K562 (cell line): ENCODE results near the gene ZP1. TPM values are rescaled to one million over a fixed set of nuclear protein-coding genes. Genes with fewer than 3 reads are reported as not detected.

Source experiments
- ATAC-seq: fragments of 200-7000 bp; cut with Tn5 transposase; 3 replicates; pipeline ENCODE4 v1.9.1; 2020; ENCODE audit warnings: moderate library complexity
- BruUV-seq: library from RNA; stranded (reverse); fragments of 400-500 nt; replicated peaks from 2 replicates; lab custom pipeline; 2021; lab: Mats Ljungman, UMichigan
- CTCF ChIA-PET: fragments of 300-600 bp; formaldehyde crosslinking; extraction: SDS; loops from one replicate; lab custom pipeline; 2021; ENCODE audit warnings: low intra/inter-chr PET ratio; lab: Yijun Ruan, JAX
- POLR2A ChIA-PET: fragments of 300-600, 350-650 bp; sonication (Branson Sonifier 250); formaldehyde crosslinking; extraction: SDS; loops from one replicate; lab custom pipeline; 2021; ENCODE audit warnings: antibody characterized with exemption, inconsistent platforms; lab: Yijun Ruan, JAX
- DNase-seq, 4 experiments: peaks; one replicate each; pipeline versions ENCODE4 v3.0.0 to v3.0.0-alpha.2; 2011 to 2018; ENCODE audit warnings: low spot score in 3 of 4, mixed read lengths in 3 of 4; ENCODE audit errors: extremely low read depth in 1 of 4
- FAIRE-seq: peaks from 2 replicates; lab custom pipeline; 2011; peaks lifted over from hg19 to GRCh38; lab: Jason Lieb, UNC
- H2AFZ ChIP-seq: 2 replicates; pipeline ENCODE4 v1.6.0; 2011; ENCODE audit warnings: low read depth, low read length, control low read depth, inconsistent platforms
- H3K27ac ChIP-seq: fragments of 200-600 bp; 3 replicates; pipeline ENCODE4 v1.8.0; 2011; ENCODE audit warnings: low read depth, mild to moderate bottlenecking, control low read depth, inconsistent platforms, low read length, moderate library complexity, mixed read lengths; ENCODE audit errors: extremely low read depth
- H3K27me3 ChIP-seq, 2 experiments: fragments of 300-600 bp in 1 of 2; 2 replicates in 1 of 2; 3 replicates in 1 of 2; pipeline versions ENCODE4 v1.6.0 to v1.8.0; 2011; ENCODE audit warnings: inconsistent platforms in 2 of 2, low read length in 2 of 2, mild to moderate bottlenecking in 1 of 2, mixed read lengths in 1 of 2, moderate library complexity in 1 of 2; ENCODE audit not compliant: control insufficient read depth in 2 of 2, insufficient read depth in 2 of 2
- H3K36me3 ChIP-seq: fragments of 300-600 bp; 3 replicates; pipeline ENCODE4 v1.8.0; 2011; ENCODE audit warnings: mild to moderate bottlenecking, low read length, inconsistent platforms; ENCODE audit not compliant: control insufficient read depth, insufficient read depth
- H3K4me1 ChIP-seq, 2 experiments: fragments of 200-600 bp in 1 of 2; replicated peaks in 1 of 2; 2 replicates in 1 of 2; 3 replicates in 1 of 2; pipeline versions ENCODE4 v1.5.1 to v1.8.0; 2011; ENCODE audit warnings: inconsistent platforms in 2 of 2, low read length in 2 of 2, mild to moderate bottlenecking in 1 of 2, mixed read lengths in 1 of 2, moderate library complexity in 1 of 2; ENCODE audit not compliant: control insufficient read depth in 2 of 2, insufficient read depth in 2 of 2
- H3K4me2 ChIP-seq: 2 replicates; pipeline ENCODE4 v1.6.1; 2011; ENCODE audit warnings: low read length, control low read depth, inconsistent platforms, mixed read lengths; ENCODE audit not compliant: insufficient read depth
- H3K4me3 ChIP-seq: fragments of 200-600 bp; sonication (generic), shearing (Covaris generic); 2 replicates; pipeline ENCODE4 v1.5.1; 2016; ENCODE audit warnings: control low read depth, inconsistent platforms
- H3K79me2 ChIP-seq: fragments of 200-600 bp; 3 replicates; pipeline ENCODE4 v1.8.0; 2011; ENCODE audit warnings: low read length, inconsistent platforms; ENCODE audit not compliant: control insufficient read depth, insufficient read depth
- H3K9ac ChIP-seq, 2 experiments: 2 replicates each; pipeline versions ENCODE4 v1.6.0 to v1.6.1; 2011; ENCODE audit warnings: low read depth in 2 of 2, low read length in 2 of 2, control low read depth in 1 of 2, inconsistent platforms in 1 of 2, mild to moderate bottlenecking in 1 of 2, mixed read lengths in 1 of 2; ENCODE audit not compliant: insufficient read depth in 1 of 2
- H3K9me1 ChIP-seq: one replicate; pipeline ENCODE4 v1.6.0; 2011; ENCODE audit warnings: inconsistent platforms, mild to moderate bottlenecking, low read length, moderate library complexity; ENCODE audit not compliant: control insufficient read depth, insufficient read depth
- H3K9me3 ChIP-seq: replicated peaks from 2 replicates; pipeline ENCODE4 v1.5.1; 2011; ENCODE audit warnings: low read depth, low read length, inconsistent platforms; ENCODE audit not compliant: control insufficient read depth, insufficient read depth
- H4K20me1 ChIP-seq: replicated peaks from 2 replicates; pipeline ENCODE4 v1.6.1; 2011; ENCODE audit warnings: low read length, inconsistent platforms, mixed read lengths; ENCODE audit not compliant: control insufficient read depth, insufficient read depth
- ELF4 ChIP-seq: fragments of 450-650 bp; formaldehyde crosslinking; IDR thresholded peaks from 2 replicates; pipeline ENCODE4 v1.4.0; 2022; ENCODE audit warnings: missing genetic modification characterization
- FOXA3 ChIP-seq, 2 experiments: fragments of 450-650 bp in 1 of 2; sonication (generic) in 1 of 2; formaldehyde crosslinking; IDR thresholded peaks in 1 of 2; conservative IDR thresholded peaks in 1 of 2; 2 replicates each; pipeline versions ENCODE4 v1.4.0 to v1.8.0; 2020 to 2022; ENCODE audit warnings: mild to moderate bottlenecking in 2 of 2, missing genetic modification reagents in 1 of 2
- HMGXB4 ChIP-seq: sonication (generic); formaldehyde crosslinking; IDR thresholded peaks from 2 replicates; pipeline ENCODE4 v1.8.1; 2023; ENCODE audit warnings: mild to moderate bottlenecking, missing genetic modification reagents
- MEF2A ChIP-seq: IDR thresholded peaks from 2 replicates; pipeline ENCODE4 v1.6.1; 2011; ENCODE audit warnings: low read depth, mild to moderate bottlenecking, low read length, moderate library complexity; ENCODE audit not compliant: control insufficient read depth
- MTA3 ChIP-seq: fragments of 450-650 bp; formaldehyde crosslinking; IDR thresholded peaks from 2 replicates; pipeline ENCODE4 v1.6.1; 2017; ENCODE audit warnings: mild to moderate bottlenecking, borderline replicate concordance
- PATZ1 ChIP-seq: fragments of 250-450 bp; sonication (Bioruptor Pico); IDR thresholded peaks from 2 replicates; pipeline ENCODE4 v1.5.0; 2020; ENCODE audit warnings: mild to moderate bottlenecking, borderline replicate concordance
- PTTG1 ChIP-seq: fragments of 450-650 bp; IDR thresholded peaks from 2 replicates; pipeline ENCODE4 v1.6.1; 2016; ENCODE audit warnings: low read depth, mild to moderate bottlenecking, missing genetic modification characterization, missing compliant biosample characterization
- SLC30A9 ChIP-seq: fragments of 250-450 bp; sonication (Bioruptor Pico); IDR thresholded peaks from 2 replicates; pipeline ENCODE4 v1.8.0; 2022; ENCODE audit warnings: mild to moderate bottlenecking, moderate library complexity
- SMARCA5 ChIP-seq: fragments of 450-650 bp; IDR thresholded peaks from 2 replicates; pipeline ENCODE4 v1.6.1; 2016
- TAF9B ChIP-seq: fragments of 450-650 bp; IDR thresholded peaks from 2 replicates; pipeline ENCODE4 v1.6.1; 2018; ENCODE audit warnings: mild to moderate bottlenecking; ENCODE audit not compliant: partially characterized antibody
- ZNF263 ChIP-seq: sonication (generic); formaldehyde crosslinking; IDR thresholded peaks from 2 replicates; pipeline ENCODE4 v1.8.0; 2022; ENCODE audit warnings: mild to moderate bottlenecking, missing genetic modification reagents, borderline replicate concordance
- ZNF444 ChIP-seq: fragments of 250-450 bp; sonication (Bioruptor Pico); IDR thresholded peaks from 2 replicates; pipeline ENCODE4 v1.4.0; 2020; ENCODE audit warnings: mild to moderate bottlenecking, moderate library complexity
- WGBS: fragments of 100-300 bp; shearing (Covaris generic); methylation state at CpG from one replicate; pipeline ENCODE4 v1.1.6; 2016; ENCODE audit warnings: low coverage, mixed read lengths; ENCODE audit not compliant: insufficient coverage; ENCODE audit errors: missing lambda C conversion rate; 5-methylcytosine and 5-hydroxymethylcytosine counted together
- in situ Hi-C: fragments of 300-500 bp; cut with MboI; formaldehyde crosslinking; loops from 4 replicates; pipeline ENCODE4 v1.15.0; 2018; ENCODE audit warnings: inconsistent platforms, mixed read lengths
- intact Hi-C: fragments of 100-400 bp; cut with micrococcal nuclease; formaldehyde crosslinking; loops from 2 replicates; pipeline ENCODE4 v1.14.2; 2022
- polyA plus RNA-seq, 8 experiments: library from polyadenylated mRNA; depleted of rRNA in 4 of 8; stranded (reverse) in 5 of 8; unstranded in 3 of 8; fragments of >200 nt; fragmentation: Nextera tagmentation in 2 of 8; fragmentation: Illumina TruSeq in 1 of 8; extraction: Ambion mirVana in 2 of 8; extraction: Trizol in 1 of 8; gene quantifications; 2 replicates each; pipeline versions ENCODE4 v1.2.1 to v1.2.3, GENCODE V29; 2011 to 2014; ENCODE audit warnings: inconsistent platforms in 1 of 8, missing spikeins in 1 of 8
- total RNA-seq, 7 experiments: library from RNA; depleted of rRNA in 6 of 7; stranded (reverse); fragments of >200 nt in 6 of 7; fragmentation: Illumina TruSeq in 2 of 7; extraction: Trizol in 2 of 7; gene quantifications; 2 replicates each; pipeline versions ENCODE4 v1.2.1 to v1.2.3, GENCODE V29; 2011 to 2021; ENCODE audit warnings: low replicate concordance in 1 of 7
- TF ChIP-seq, protein P1 (sequence below): fragments of 250-450 bp; sonication (Bioruptor Pico); IDR thresholded peaks from 2 replicates; pipeline ENCODE4 v1.8.0; 2021; ENCODE audit warnings: moderate library complexity, mild to moderate bottlenecking, inconsistent platforms
- TF ChIP-seq, protein P2 (sequence below): fragments of 450-650 bp; IDR thresholded peaks from 2 replicates; pipeline ENCODE4 v1.6.1; 2017; ENCODE audit warnings: antibody characterized with exemption

The ZP1 gene
- total and polyA plus RNA-seq, 9 of the 15 experiments (the other 6 are each of a cell fraction or from before 2014, with no cell fraction given) = 0.11 to 0.15 TPM; not detected in 7

GRCh38 chr11:60875366-60876167 is 8.2 kb downstream of the ZP1 start:
- DNase-seq = no peak
- ChIA-PET POLR2A (interaction anchor here (0.8 to 1.4 kb wide), 4 partner anchors 12 to 19 kb away, joined by 3 read pairs; no protein-coding TSS in a partner anchor), CTCF (interaction anchor here (0.7 kb wide), 1 partner anchor 489 kb away, joined by 3 read pairs; no protein-coding TSS in a partner anchor)
- H3K79me2 ChIP-seq = no peaks in the 10 kb centered on the region
- no peaks in the 10 kb centered on the region for H3K27me3 ChIP-seq
- H3K9me1 ChIP-seq = peaks cover 3% of the 10 kb centered on the region
- no peak overlapping the region for H3K4me3 ChIP-seq
- intact Hi-C loops = no loop called here
- H3K27ac ChIP-seq = no peak overlapping the region
- no TSS peak for BruUV-seq
- H4K20me1 ChIP-seq = no peaks in the 10 kb centered on the region
- no peak overlapping the region for H2AFZ ChIP-seq
- WGBS = 57% methylated on average over 7 of the region's 7 CpGs
- no peak for FAIRE-seq
- H3K9me3 ChIP-seq = no peaks in the 10 kb centered on the region
- ATAC-seq = no peak
- no peak overlapping the region for H3K9ac ChIP-seq
- no peak overlapping the region for H3K4me2 ChIP-seq
- H3K4me1 ChIP-seq = peaks cover 6 to 22% of the 10 kb centered on the region in 2 experiments; a peak in 4 of 5 replicates
- in situ Hi-C loops = no loop called here
- H3K36me3 ChIP-seq = peaks cover 15% of the 10 kb centered on the region; the same call in 1 of the 3 replicates
- TF ChIP-seq MTA3 (no peak), ZNF444 (CRISPR knock-in tag) (no peak), ZNF263 (no peak), PATZ1 (CRISPR knock-in tag) (no peak), ELF4 (no peak), HMGXB4 (no peak), PTTG1 (tag) (no peak), MEF2A (no peak), TAF9B (no peak), SMARCA5 (no peak), SLC30A9 (CRISPR knock-in tag) (no peak), FOXA3 (CRISPR knock-in tag; conservative IDR thresholded peaks at IDR 0.05 in 1 of 2, IDR thresholded peaks at IDR 0.05 in 1 of 2) (no peak)
- TF ChIP-seq, protein P1, sequence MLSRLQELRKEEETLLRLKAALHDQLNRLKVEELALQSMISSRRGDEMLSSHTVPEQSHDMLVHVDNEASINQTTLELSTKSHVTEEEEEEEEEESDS (CRISPR knock-in tag) = no peak
- TF ChIP-seq, protein P2, sequence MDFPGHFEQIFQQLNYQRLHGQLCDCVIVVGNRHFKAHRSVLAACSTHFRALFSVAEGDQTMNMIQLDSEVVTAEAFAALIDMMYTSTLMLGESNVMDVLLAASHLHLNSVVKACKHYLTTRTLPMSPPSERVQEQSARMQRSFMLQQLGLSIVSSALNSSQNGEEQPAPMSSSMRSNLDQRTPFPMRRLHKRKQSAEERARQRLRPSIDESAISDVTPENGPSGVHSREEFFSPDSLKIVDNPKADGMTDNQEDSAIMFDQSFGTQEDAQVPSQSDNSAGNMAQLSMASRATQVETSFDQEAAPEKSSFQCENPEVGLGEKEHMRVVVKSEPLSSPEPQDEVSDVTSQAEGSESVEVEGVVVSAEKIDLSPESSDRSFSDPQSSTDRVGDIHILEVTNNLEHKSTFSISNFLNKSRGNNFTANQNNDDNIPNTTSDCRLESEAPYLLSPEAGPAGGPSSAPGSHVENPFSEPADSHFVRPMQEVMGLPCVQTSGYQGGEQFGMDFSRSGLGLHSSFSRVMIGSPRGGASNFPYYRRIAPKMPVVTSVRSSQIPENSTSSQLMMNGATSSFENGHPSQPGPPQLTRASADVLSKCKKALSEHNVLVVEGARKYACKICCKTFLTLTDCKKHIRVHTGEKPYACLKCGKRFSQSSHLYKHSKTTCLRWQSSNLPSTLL = no peak
